HepG2 (cell line): ENCODE data around the gene EEF1AKMT4. TPM values are rescaled to one million over a fixed set of nuclear protein-coding genes. Genes with fewer than 3 reads are reported as not detected.
A peak's percentile ranks its signal among the peaks of the same experiment; 100 is the strongest.

Experiments
- HNRNPL ChIP-seq: fragments of 200-400 bp; formaldehyde crosslinking; IDR thresholded peaks from 2 replicates; pipeline ENCODE4 v1.6.1; 2017; ENCODE audit warnings: mild to moderate bottlenecking, low read depth, low read length
- MYC ChIP-seq: sonication (generic); formaldehyde crosslinking; IDR thresholded peaks from 2 replicates; pipeline ENCODE4 v1.9.0; 2021; ENCODE audit warnings: missing genetic modification reagents, borderline replicate concordance
- NCOA2 ChIP-seq: sonication (generic); formaldehyde crosslinking; IDR thresholded peaks from 2 replicates; pipeline ENCODE4 v1.8.0; 2022; ENCODE audit warnings: inconsistent platforms
- PAXIP1 ChIP-seq: sonication (generic); formaldehyde crosslinking; conservative IDR thresholded peaks from 2 replicates; pipeline ENCODE4 v1.4.0; 2020; ENCODE audit warnings: mild to moderate bottlenecking, missing genetic modification reagents, moderate library complexity
- RBM39 ChIP-seq: fragments of 200-400 bp; formaldehyde crosslinking; IDR thresholded peaks from one replicate; pipeline ENCODE4 v1.6.1; 2018; ENCODE audit warnings: antibody characterized with exemption, mild to moderate bottlenecking, low read depth, low read length; ENCODE audit not compliant: poor library complexity, severe bottlenecking
- REPIN1 ChIP-seq: sonication (generic); formaldehyde crosslinking; IDR thresholded peaks from 2 replicates; pipeline ENCODE4 v1.8.0; 2022; ENCODE audit warnings: missing genetic modification reagents, low read depth, mild to moderate bottlenecking, borderline replicate concordance
- ZMYM2 ChIP-seq: sonication (generic); formaldehyde crosslinking; IDR thresholded peaks from 2 replicates; pipeline ENCODE4 v1.8.0; 2022; ENCODE audit warnings: mild to moderate bottlenecking, missing genetic modification reagents
- ZNF549 ChIP-seq: sonication (generic); formaldehyde crosslinking; IDR thresholded peaks from 2 replicates; pipeline ENCODE4 v1.5.0; 2020; ENCODE audit warnings: missing genetic modification reagents
- ZNF605 ChIP-seq: sonication (generic); formaldehyde crosslinking; IDR thresholded peaks from 2 replicates; pipeline ENCODE4 v1.8.0; 2022; ENCODE audit warnings: mild to moderate bottlenecking, missing genetic modification reagents
- ZNF687 ChIP-seq: sonication (generic); formaldehyde crosslinking; IDR thresholded peaks from 2 replicates; pipeline ENCODE4 v1.5.1; 2020; ENCODE audit warnings: mild to moderate bottlenecking, missing genetic modification reagents, moderate library complexity
- ZNF761 ChIP-seq: sonication (generic); formaldehyde crosslinking; conservative IDR thresholded peaks from 2 replicates; pipeline ENCODE4 v1.4.0; 2020; ENCODE audit warnings: mild to moderate bottlenecking, missing genetic modification reagents
- ZSCAN9 ChIP-seq: IDR thresholded peaks from 2 replicates; pipeline ENCODE4 v1.6.1; 2016; ENCODE audit warnings: borderline replicate concordance
- polyA plus RNA-seq, 8 experiments: library from polyadenylated mRNA; depleted of rRNA in 3 of 8; stranded (reverse) in 7 of 8; unstranded in 1 of 8; fragments of >200 nt; fragmentation: Illumina TruSeq in 4 of 8; extraction: Trizol in 4 of 8; gene quantifications; 2 replicates each; pipeline versions ENCODE4 v1.2.1 to v1.2.3, GENCODE V29; 2011 to 2016; ENCODE audit warnings: low read depth in 4 of 8, missing spikeins in 1 of 8, mixed read lengths in 1 of 8; ENCODE audit not compliant: insufficient read depth in 1 of 8
- total RNA-seq, 5 experiments: library from RNA; depleted of rRNA; stranded (reverse); fragments of >200 nt; fragmentation: Illumina TruSeq; extraction: Trizol; gene quantifications; 2 replicates each; pipeline ENCODE4 v1.2.3, GENCODE V29; 2016; ENCODE audit warnings: low read depth in 1 of 5
- TF ChIP-seq, protein P1 (sequence below): sonication (generic); formaldehyde crosslinking; IDR thresholded peaks from 2 replicates; pipeline ENCODE4 v1.9.0; 2021; ENCODE audit warnings: missing genetic modification reagents, borderline replicate concordance
- TF ChIP-seq, protein P2 (sequence below): sonication (generic); formaldehyde crosslinking; IDR thresholded peaks from 2 replicates; pipeline ENCODE4 v1.4.0; 2020; ENCODE audit warnings: missing genetic modification reagents

Gene EEF1AKMT4
- total and polyA plus RNA-seq, 2 of the 13 experiments (the other 11 are each of a cell fraction or from before 2014, with no cell fraction given): 13.1 to 15.8 TPM

DNA sequence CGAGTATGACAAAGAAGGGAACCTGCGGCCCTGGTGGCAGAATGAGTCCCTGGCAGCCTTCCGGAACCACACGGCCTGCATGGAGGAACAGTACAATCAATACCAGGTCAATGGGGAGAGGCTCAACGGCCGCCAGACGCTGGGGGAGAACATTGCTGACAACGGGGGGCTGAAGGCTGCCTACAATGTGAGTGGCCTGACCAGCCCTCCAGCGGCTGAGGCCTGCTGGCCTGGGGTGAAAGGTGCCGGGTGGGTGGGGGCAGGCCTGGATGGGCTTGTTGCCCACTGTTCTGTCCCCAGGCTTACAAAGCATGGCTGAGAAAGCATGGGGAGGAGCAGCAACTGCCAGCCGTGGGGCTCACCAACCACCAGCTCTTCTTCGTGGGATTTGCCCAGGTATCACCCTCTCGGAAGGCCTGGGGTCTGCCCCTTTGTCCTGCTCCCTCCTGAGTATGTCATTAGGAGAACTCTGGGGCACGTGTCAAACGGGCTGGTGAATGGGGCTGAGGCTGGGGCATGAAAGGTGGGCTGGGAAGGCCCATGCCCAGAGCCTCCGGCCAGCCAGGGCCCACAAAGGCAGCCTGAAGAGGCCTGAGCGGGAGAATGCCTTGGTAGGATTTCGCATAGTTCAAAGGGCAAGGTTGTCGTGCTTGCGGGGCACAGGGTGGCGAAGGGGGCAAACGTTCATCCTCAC is 41.7 kb downstream of the EEF1AKMT4 start (continued):
- TF ChIP-seq PAXIP1 (peak; percentile 36; the same call in 1 of the 2 replicates), ZNF605 (peak; percentile 39; the same call in 1 of the 2 replicates), HNRNPL (peak; percentile 87), RBM39 (peak; percentile 12), ZSCAN9 (CRISPR knock-in tag) (no peak), MYC (0 out of 2 replicates have a peak, but pooled peaks have one; percentile 18), ZNF761 (CRISPR knock-in tag) (no peak), REPIN1 (no peak), NCOA2 (CRISPR knock-in tag) (no peak), ZMYM2 (peak; percentile 50; the same call in 1 of the 2 replicates), ZNF687 (peak; percentile 71), ZNF549 (no peak)
- TF ChIP-seq, protein P1, sequence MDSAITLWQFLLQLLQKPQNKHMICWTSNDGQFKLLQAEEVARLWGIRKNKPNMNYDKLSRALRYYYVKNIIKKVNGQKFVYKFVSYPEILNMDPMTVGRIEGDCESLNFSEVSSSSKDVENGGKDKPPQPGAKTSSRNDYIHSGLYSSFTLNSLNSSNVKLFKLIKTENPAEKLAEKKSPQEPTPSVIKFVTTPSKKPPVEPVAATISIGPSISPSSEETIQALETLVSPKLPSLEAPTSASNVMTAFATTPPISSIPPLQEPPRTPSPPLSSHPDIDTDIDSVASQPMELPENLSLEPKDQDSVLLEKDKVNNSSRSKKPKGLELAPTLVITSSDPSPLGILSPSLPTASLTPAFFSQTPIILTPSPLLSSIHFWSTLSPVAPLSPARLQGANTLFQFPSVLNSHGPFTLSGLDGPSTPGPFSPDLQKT (CRISPR knock-in tag): no peak
- TF ChIP-seq, protein P2, sequence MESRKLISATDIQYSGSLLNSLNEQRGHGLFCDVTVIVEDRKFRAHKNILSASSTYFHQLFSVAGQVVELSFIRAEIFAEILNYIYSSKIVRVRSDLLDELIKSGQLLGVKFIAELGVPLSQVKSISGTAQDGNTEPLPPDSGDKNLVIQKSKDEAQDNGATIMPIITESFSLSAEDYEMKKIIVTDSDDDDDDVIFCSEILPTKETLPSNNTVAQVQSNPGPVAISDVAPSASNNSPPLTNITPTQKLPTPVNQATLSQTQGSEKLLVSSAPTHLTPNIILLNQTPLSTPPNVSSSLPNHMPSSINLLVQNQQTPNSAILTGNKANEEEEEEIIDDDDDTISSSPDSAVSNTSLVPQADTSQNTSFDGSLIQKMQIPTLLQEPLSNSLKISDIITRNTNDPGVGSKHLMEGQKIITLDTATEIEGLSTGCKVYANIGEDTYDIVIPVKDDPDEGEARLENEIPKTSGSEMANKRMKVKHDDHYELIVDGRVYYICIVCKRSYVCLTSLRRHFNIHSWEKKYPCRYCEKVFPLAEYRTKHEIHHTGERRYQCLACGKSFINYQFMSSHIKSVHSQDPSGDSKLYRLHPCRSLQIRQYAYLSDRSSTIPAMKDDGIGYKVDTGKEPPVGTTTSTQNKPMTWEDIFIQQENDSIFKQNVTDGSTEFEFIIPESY: 0 out of 2 replicates have a peak, but pooled peaks have one; percentile 9
